ENCODE data around the gene PRKCQ. TPM values are rescaled to one million over a fixed set of nuclear protein-coding genes. Genes with fewer than 3 reads are reported as not detected.

Gene PRKCQ
- total RNA-seq, 1 donor from 2014 or later, result 14.6 TPM

DNA sequence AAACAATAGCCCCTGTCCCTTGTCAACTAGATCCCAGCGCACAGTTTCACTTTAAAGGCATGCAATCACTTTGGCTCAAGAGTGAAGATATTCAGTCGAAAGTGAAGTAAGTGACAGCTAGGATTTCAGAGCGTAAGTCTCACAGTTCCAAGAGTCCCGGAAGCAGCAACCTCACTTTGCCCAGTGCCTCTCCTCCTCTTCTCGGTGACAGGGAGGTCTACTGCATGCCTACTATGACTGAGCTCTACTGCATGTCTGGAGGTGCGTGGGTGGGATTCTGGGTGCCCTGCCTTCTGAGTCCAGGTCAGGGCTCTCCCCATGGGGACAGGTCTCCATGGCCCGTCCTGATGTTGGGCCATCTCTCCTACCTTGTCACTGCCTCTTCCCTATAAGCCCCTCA is 17.0 kb downstream of the PRKCQ start:
- Histone ChIP-seq H3K27ac (ENCODE audit: low read depth, low read length) (peak overlapping the region; percentile 4), H3K4me3 (ENCODE audit: low read length in 3 of 3) (peak overlapping the region; percentile 41 to 54 (median 47)), H3K36me3 (ENCODE audit: control insufficient read depth in 3 of 3, insufficient read depth in 3 of 3, low read length in 3 of 3) (no peaks in the 10 kb centered on the region), H3K27me3 (ENCODE audit: control insufficient read depth in 3 of 3, insufficient read depth in 3 of 3, low read length in 3 of 3) (no peaks in the 10 kb centered on the region), H3K4me1 (ENCODE audit: control insufficient read depth in 3 of 3, insufficient read depth in 3 of 3, low read length in 3 of 3) (peaks cover 36 to 53% (median 43%) of the 10 kb centered on the region in 3 donors), H3K9ac (ENCODE audit: low read depth in 1 of 3, low read length in 3 of 3) (peak overlapping the region in 1 of 3 donors; percentile 68), H3K9me3 (ENCODE audit: control insufficient read depth in 3 of 3, low read length in 3 of 3) (no peaks in the 10 kb centered on the region)

- H3K4me1 ChIP-seq (ENCODE audit: control insufficient read depth in 3 of 3, insufficient read depth in 3 of 3, low read length in 3 of 3), result peaks cover 33 to 50% (median 38%) of the 10 kb centered on the region in 3 donors
- peak overlapping the region; percentile 4 for H3K27ac ChIP-seq (ENCODE audit: low read depth, low read length)
- no peaks in the 10 kb centered on the region for H3K36me3 ChIP-seq (ENCODE audit: control insufficient read depth in 3 of 3, insufficient read depth in 3 of 3, low read length in 3 of 3)
Observed at GRCh38 chr10:6562221-6562620, 17.9 kb downstream of the PRKCQ start.

GRCh38 chr10:6561552-6561951 is 18.5 kb downstream of the PRKCQ start:
- Histone ChIP-seq H3K9ac (ENCODE audit: low read depth in 1 of 3, low read length in 3 of 3) (no peak overlapping the region), H3K36me3 (ENCODE audit: control insufficient read depth in 3 of 3, insufficient read depth in 3 of 3, low read length in 3 of 3) (no peaks in the 10 kb centered on the region), H3K27me3 (ENCODE audit: control insufficient read depth in 3 of 3, insufficient read depth in 3 of 3, low read length in 3 of 3) (no peaks in the 10 kb centered on the region), H3K4me3 (ENCODE audit: low read length in 3 of 3) (no peak overlapping the region), H3K27ac (ENCODE audit: low read depth, low read length) (no peak overlapping the region), H3K9me3 (ENCODE audit: control insufficient read depth in 3 of 3, low read length in 3 of 3) (no peaks in the 10 kb centered on the region), H3K4me1 (ENCODE audit: control insufficient read depth in 3 of 3, insufficient read depth in 3 of 3, low read length in 3 of 3) (peaks cover 26 to 43% (median 34%) of the 10 kb centered on the region in 3 donors)

More at GRCh38 chr10:6562221-6562620, 17.9 kb downstream of the PRKCQ start:
- Histone ChIP-seq H3K27me3 (ENCODE audit: control insufficient read depth in 3 of 3, insufficient read depth in 3 of 3, low read length in 3 of 3) (no peaks in the 10 kb centered on the region), H3K4me3 (ENCODE audit: low read length in 3 of 3) (no peak overlapping the region), H3K9me3 (ENCODE audit: control insufficient read depth in 3 of 3, low read length in 3 of 3) (no peaks in the 10 kb centered on the region), H3K9ac (ENCODE audit: low read depth in 1 of 3, low read length in 3 of 3) (no peak overlapping the region)

DNA sequence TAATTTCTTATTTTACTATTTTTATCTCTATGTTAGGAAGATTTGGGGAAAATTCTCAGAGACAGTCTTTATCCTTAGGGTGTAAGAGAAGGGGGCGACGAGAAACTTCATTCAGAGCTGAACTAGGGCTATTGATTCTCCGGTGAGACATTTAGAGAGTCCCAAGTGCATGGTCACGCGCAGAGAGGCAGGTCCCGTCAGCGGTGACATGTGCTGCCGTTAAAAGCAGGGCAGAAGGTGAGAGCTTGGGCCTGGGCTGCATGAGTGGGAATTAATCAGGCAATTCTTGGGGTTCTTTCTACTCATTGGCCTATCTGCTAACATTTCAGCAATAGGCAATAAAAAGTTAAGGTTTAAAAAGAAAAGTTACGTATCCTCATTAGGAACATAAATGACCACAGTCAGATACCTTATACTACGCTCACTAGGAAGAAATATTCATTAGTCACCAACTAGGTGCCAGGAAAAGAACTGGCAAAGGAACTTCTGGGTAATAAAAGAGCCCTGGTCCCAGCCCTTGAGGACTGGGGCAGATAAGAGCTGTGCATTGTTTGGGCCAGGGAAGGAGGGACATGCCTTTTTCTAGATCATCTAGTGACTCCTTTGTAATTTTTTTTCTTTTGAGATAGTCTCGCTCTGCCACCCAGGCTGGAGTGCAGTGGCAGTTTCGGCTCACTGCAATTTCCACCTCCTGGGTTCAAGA is 21.2 kb downstream of the PRKCQ start:
- Histone ChIP-seq H3K27me3 (ENCODE audit: control insufficient read depth in 3 of 3, insufficient read depth in 3 of 3, low read length in 3 of 3) (no peaks in the 10 kb centered on the region), H3K9ac (ENCODE audit: low read depth in 1 of 3, low read length in 3 of 3) (peak overlapping the region in 1 of 3 donors; percentile 20), H3K36me3 (ENCODE audit: control insufficient read depth in 3 of 3, insufficient read depth in 3 of 3, low read length in 3 of 3) (no peaks in the 10 kb centered on the region), H3K4me3 (ENCODE audit: low read length in 3 of 3) (peak overlapping the region in 1 of 3 donors; percentile 17), H3K9me3 (ENCODE audit: control insufficient read depth in 3 of 3, low read length in 3 of 3) (no peaks in the 10 kb centered on the region), H3K27ac (ENCODE audit: low read depth, low read length) (peak overlapping the region; percentile 17), H3K4me1 (ENCODE audit: control insufficient read depth in 3 of 3, insufficient read depth in 3 of 3, low read length in 3 of 3) (peaks cover 16 to 31% (median 27%) of the 10 kb centered on the region in 3 donors)

- Histone ChIP-seq H3K27ac (ENCODE audit: low read depth, low read length) (no peak overlapping the region), H3K4me1 (ENCODE audit: control insufficient read depth in 3 of 3, insufficient read depth in 3 of 3, low read length in 3 of 3) (peaks cover 12 to 24% (median 21%) of the 10 kb centered on the region in 3 donors)
Observed at GRCh38 chr10:6558272-6558671, 21.8 kb downstream of the PRKCQ start.

DNA sequence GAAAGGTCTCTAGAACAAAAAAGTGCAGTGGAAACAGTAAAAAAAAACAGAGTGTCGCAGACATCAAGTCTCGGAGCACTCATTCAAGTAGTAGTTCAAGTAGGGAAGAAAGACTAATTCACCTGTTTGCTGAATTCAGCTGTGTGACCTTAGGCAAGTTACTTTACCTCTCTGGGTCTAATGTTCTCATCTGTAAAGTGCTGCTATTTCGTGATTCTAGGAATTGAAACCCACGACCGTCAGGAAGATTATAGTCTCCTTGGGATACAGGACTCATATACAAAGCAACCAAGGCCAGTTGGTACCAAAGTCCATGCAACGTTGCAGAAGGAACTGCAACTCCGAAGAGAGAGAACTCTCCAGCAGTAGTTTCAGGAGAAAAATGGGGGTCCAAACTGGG is 26.1 kb downstream of the PRKCQ start:
- H3K4me3 ChIP-seq (ENCODE audit: low read length in 3 of 3), result no peak overlapping the region
- no peaks in the 10 kb centered on the region for H3K27me3 ChIP-seq (ENCODE audit: control insufficient read depth in 3 of 3, insufficient read depth in 3 of 3, low read length in 3 of 3)
- peaks cover 3 to 5% (median 3%) of the 10 kb centered on the region in 3 donors for H3K4me1 ChIP-seq (ENCODE audit: control insufficient read depth in 3 of 3, insufficient read depth in 3 of 3, low read length in 3 of 3)
- H3K9ac ChIP-seq (ENCODE audit: low read depth in 1 of 3, low read length in 3 of 3), result no peak overlapping the region
- H3K27ac ChIP-seq (ENCODE audit: low read depth, low read length), result no peak overlapping the region
- no peaks in the 10 kb centered on the region for H3K36me3 ChIP-seq (ENCODE audit: control insufficient read depth in 3 of 3, insufficient read depth in 3 of 3, low read length in 3 of 3)
- H3K9me3 ChIP-seq (ENCODE audit: control insufficient read depth in 3 of 3, low read length in 3 of 3), result no peaks in the 10 kb centered on the region

More at GRCh38 chr10:6558272-6558671, 21.8 kb downstream of the PRKCQ start:
- H3K9me3 ChIP-seq (ENCODE audit: control insufficient read depth in 3 of 3, low read length in 3 of 3), result no peaks in the 10 kb centered on the region
- H3K36me3 ChIP-seq (ENCODE audit: control insufficient read depth in 3 of 3, insufficient read depth in 3 of 3, low read length in 3 of 3), result no peaks in the 10 kb centered on the region
- H3K27me3 ChIP-seq (ENCODE audit: control insufficient read depth in 3 of 3, insufficient read depth in 3 of 3, low read length in 3 of 3), result no peaks in the 10 kb centered on the region
- no peak overlapping the region for H3K4me3 ChIP-seq (ENCODE audit: low read length in 3 of 3)
- peak overlapping the region in 1 of 3 donors; percentile 20 for H3K9ac ChIP-seq (ENCODE audit: low read depth in 1 of 3, low read length in 3 of 3)

DNA sequence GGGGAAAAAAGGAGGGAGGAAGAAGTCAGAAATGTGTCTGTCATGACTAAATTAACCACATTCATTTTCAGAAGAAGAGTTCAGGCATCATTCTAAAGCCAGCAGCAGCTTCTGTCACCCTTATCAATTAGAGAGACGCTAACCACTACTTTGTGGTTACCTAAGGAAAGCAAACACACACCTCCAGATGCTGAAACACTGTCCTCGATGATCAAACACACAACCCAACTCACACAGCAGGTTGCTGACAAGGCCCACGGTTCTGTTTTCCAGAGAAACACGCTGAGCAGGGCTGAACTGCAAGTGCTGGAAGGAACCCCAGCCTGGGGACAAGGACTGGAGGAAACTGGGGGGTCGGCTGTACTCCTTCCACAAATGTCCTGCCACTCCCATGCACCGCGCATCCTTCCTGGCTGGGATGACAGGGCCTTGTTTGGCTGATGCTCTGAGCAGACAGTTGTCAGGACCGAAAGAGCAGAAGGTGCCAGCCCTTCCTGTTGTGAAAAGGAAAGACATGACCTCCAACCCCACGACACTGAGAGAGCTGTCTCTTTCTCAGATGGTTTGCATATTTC is 36.6 kb downstream of the PRKCQ start:
- Histone ChIP-seq H3K4me1 (ENCODE audit: control insufficient read depth in 3 of 3, insufficient read depth in 3 of 3, low read length in 3 of 3) (peaks cover 0 to 6% (median 0%) of the 10 kb centered on the region in 3 donors), H3K36me3 (ENCODE audit: control insufficient read depth in 3 of 3, insufficient read depth in 3 of 3, low read length in 3 of 3) (no peaks in the 10 kb centered on the region), H3K9ac (ENCODE audit: low read depth in 1 of 3, low read length in 3 of 3) (no peak overlapping the region), H3K27ac (ENCODE audit: low read depth, low read length) (no peak overlapping the region), H3K27me3 (ENCODE audit: control insufficient read depth in 3 of 3, insufficient read depth in 3 of 3, low read length in 3 of 3) (no peaks in the 10 kb centered on the region), H3K9me3 (ENCODE audit: control insufficient read depth in 3 of 3, low read length in 3 of 3) (no peaks in the 10 kb centered on the region), H3K4me3 (ENCODE audit: low read length in 3 of 3) (no peak overlapping the region)

- Histone ChIP-seq H3K27me3 (ENCODE audit: control insufficient read depth in 3 of 3, insufficient read depth in 3 of 3, low read length in 3 of 3) (no peaks in the 10 kb centered on the region), H3K4me3 (ENCODE audit: low read length in 3 of 3) (no peak overlapping the region), H3K4me1 (ENCODE audit: control insufficient read depth in 3 of 3, insufficient read depth in 3 of 3, low read length in 3 of 3) (peaks cover 0 to 8% (median under 1%) of the 10 kb centered on the region in 3 donors), H3K36me3 (ENCODE audit: control insufficient read depth in 3 of 3, insufficient read depth in 3 of 3, low read length in 3 of 3) (no peaks in the 10 kb centered on the region), H3K9me3 (ENCODE audit: control insufficient read depth in 3 of 3, low read length in 3 of 3) (no peaks in the 10 kb centered on the region), H3K9ac (ENCODE audit: low read depth in 1 of 3, low read length in 3 of 3) (no peak overlapping the region), H3K27ac (ENCODE audit: low read depth, low read length) (no peak overlapping the region)
Observed at GRCh38 chr10:6542999-6543430, 37.1 kb downstream of the PRKCQ start.

DNA sequence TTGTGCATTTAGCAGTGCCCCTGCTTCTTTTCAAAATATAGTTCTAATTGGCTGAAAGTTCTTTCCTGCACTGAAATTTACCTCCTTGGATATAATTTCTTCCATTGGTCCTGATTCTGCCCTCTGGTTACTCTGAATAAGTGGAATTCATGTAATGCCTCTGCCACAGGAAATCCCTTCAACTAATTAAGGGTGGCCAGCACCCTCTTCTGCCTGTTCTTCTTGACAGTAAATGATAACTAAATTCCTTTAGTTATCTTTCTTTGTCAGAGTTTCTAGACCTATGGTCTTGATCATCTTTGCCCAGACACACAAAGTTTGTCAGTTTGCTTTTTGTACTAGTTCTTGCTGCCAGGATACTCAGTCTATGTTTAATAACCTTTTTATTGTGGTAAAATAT is 40.2 kb downstream of the PRKCQ start:
- Histone ChIP-seq H3K27me3 (ENCODE audit: control insufficient read depth in 3 of 3, insufficient read depth in 3 of 3, low read length in 3 of 3) (no peaks in the 10 kb centered on the region), H3K9ac (ENCODE audit: low read depth in 1 of 3, low read length in 3 of 3) (no peak overlapping the region), H3K36me3 (ENCODE audit: control insufficient read depth in 3 of 3, insufficient read depth in 3 of 3, low read length in 3 of 3) (peaks cover 0 to 2% (median 0%) of the 10 kb centered on the region in 3 donors), H3K27ac (ENCODE audit: low read depth, low read length) (no peak overlapping the region), H3K9me3 (ENCODE audit: control insufficient read depth in 3 of 3, low read length in 3 of 3) (no peaks in the 10 kb centered on the region), H3K4me1 (ENCODE audit: control insufficient read depth in 3 of 3, insufficient read depth in 3 of 3, low read length in 3 of 3) (peaks cover 0 to 11% (median 3%) of the 10 kb centered on the region in 3 donors), H3K4me3 (ENCODE audit: low read length in 3 of 3) (no peak overlapping the region)

DNA sequence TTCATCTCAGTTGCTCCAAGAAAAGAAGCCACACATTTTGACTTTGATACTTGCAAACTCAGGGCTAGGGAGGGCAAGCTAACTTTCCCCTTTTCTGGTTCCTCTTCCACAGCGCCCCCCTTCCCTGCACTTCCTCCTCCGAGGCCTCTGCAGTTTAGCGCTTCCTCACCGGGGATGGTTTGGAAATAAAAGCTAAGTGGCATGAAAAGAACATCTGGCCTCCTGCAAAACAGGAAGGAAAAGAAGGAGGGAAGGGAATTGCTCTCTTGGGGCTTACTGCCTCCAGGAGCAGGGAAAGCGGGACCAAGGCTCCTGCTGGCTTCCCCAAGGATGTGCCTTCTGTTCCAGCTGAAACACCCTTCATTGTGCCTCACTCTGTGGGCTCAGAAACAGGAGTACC is 42.3 kb downstream of the PRKCQ start:
- Histone ChIP-seq H3K4me3 (ENCODE audit: low read length in 3 of 3) (no peak overlapping the region), H3K27ac (ENCODE audit: low read depth, low read length) (no peak overlapping the region), H3K9ac (ENCODE audit: low read depth in 1 of 3, low read length in 3 of 3) (no peak overlapping the region), H3K4me1 (ENCODE audit: control insufficient read depth in 3 of 3, insufficient read depth in 3 of 3, low read length in 3 of 3) (peaks cover 0 to 11% (median 3%) of the 10 kb centered on the region in 3 donors), H3K36me3 (ENCODE audit: control insufficient read depth in 3 of 3, insufficient read depth in 3 of 3, low read length in 3 of 3) (peaks cover 0 to 2% (median 0%) of the 10 kb centered on the region in 3 donors), H3K9me3 (ENCODE audit: control insufficient read depth in 3 of 3, low read length in 3 of 3) (no peaks in the 10 kb centered on the region), H3K27me3 (ENCODE audit: control insufficient read depth in 3 of 3, insufficient read depth in 3 of 3, low read length in 3 of 3) (no peaks in the 10 kb centered on the region)

Data from skeletal muscle tissue (tissue), 4 donors.